ENCODE measurements around the gene GNAT1. TPM values are rescaled to one million over a fixed set of nuclear protein-coding genes. Genes with fewer than 3 reads are reported as not detected.
A peak's percentile ranks its signal among the peaks of the same experiment; 100 is the strongest.

The GNAT1 gene
- total RNA-seq, 1 donor from 2014 or later = 4.7 TPM

DNA sequence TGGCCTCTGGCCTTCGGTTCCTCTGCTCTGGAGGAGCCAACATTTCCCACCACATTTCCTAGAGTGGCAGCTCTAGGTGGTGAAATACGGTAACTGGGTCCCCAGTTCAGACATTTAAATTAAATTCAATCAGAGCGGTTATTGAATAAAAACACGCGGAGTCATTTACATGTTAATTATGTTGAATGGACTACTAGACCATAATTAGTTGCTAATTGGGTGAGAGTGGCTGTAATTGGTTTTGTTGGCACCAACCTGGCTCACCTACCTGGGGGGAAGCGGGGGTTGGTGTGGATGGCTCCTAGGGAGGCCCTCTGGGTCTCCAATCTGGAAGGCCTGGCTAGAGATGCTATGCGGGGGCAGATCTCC is 23.6 kb upstream of the GNAT1 start:
- H3K27ac ChIP-seq = peak overlapping the region; percentile 76 to 88
- no peak for DNase-seq (ENCODE audit: low spot score in 2 of 2)
- H3K36me3 ChIP-seq = no peaks in the 10 kb centered on the region
- intact Hi-C loops (cut with DNase I) = no loop called here
- no peaks in the 10 kb centered on the region for H3K9me3 ChIP-seq
- no peak overlapping the region for H3K4me3 ChIP-seq
- TF ChIP-seq, protein P1, sequence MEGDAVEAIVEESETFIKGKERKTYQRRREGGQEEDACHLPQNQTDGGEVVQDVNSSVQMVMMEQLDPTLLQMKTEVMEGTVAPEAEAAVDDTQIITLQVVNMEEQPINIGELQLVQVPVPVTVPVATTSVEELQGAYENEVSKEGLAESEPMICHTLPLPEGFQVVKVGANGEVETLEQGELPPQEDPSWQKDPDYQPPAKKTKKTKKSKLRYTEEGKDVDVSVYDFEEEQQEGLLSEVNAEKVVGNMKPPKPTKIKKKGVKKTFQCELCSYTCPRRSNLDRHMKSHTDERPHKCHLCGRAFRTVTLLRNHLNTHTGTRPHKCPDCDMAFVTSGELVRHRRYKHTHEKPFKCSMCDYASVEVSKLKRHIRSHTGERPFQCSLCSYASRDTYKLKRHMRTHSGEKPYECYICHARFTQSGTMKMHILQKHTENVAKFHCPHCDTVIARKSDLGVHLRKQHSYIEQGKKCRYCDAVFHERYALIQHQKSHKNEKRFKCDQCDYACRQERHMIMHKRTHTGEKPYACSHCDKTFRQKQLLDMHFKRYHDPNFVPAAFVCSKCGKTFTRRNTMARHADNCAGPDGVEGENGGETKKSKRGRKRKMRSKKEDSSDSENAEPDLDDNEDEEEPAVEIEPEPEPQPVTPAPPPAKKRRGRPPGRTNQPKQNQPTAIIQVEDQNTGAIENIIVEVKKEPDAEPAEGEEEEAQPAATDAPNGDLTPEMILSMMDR (IDR thresholded peaks at IDR 0.05) = no peak
- peaks cover 29 to 64% of the 10 kb centered on the region in 2 donors for H3K4me1 ChIP-seq
- no peaks in the 10 kb centered on the region for H3K27me3 ChIP-seq

DNA sequence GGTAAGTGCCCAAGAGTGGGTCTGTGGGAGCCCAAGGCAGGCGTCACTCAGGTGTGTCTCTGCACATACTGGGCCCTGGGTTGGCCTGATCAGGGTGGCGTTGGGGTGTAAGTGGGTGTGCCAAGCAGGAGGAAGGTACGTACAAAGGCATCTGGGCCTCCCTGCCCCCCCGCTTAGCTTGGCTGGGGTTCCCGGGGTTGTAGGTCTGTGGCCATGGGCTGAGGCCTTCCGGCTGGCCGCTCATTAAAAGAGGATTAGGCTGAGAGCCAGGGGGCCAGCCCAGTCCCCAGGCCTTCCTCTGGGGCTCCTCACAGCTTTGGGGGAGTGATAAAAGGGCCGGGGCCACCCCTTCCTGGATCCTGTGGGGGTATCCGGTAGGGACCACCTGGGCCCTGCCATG is 23.0 kb upstream of the GNAT1 start:
- peak overlapping the region; percentile 76 to 88 for H3K27ac ChIP-seq
- H3K4me3 ChIP-seq = no peak overlapping the region
- intact Hi-C loops (cut with DNase I) = no loop called here
- H3K36me3 ChIP-seq = no peaks in the 10 kb centered on the region
- no peaks in the 10 kb centered on the region for H3K27me3 ChIP-seq
- TF ChIP-seq, protein P1 (IDR thresholded peaks at IDR 0.05) = no peak
- no peak for DNase-seq (ENCODE audit: low spot score in 2 of 2)
- H3K9me3 ChIP-seq = no peaks in the 10 kb centered on the region
- peaks cover 23 to 58% of the 10 kb centered on the region in 2 donors for H3K4me1 ChIP-seq

DNA sequence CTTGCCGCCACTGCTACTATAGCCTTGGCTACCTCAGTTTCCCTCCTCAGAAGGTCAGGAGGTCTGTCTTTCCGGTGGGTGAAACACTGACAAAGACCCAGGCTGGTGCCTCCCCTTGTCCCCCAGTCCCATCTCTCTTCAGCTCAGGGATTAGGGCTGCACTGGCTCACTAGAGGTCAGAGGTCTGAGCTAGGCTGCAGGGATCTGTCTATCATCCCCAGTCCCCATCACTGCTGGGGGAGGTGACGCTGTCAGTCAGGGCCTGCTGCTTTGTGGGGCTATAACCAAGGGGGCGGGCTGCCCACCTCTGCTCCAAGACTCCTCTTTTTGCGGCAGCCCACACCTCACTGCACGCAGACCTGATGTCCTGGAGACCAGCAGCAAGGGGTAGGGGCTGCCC is 22.6 kb upstream of the GNAT1 start:
- H3K36me3 ChIP-seq = peaks cover under 1 to 2% of the 10 kb centered on the region in 2 donors
- DNase-seq (ENCODE audit: low spot score in 2 of 2) = no peak
- H3K27me3 ChIP-seq = no peaks in the 10 kb centered on the region
- peak overlapping the region; percentile 76 to 88 for H3K27ac ChIP-seq
- H3K4me1 ChIP-seq = peaks cover 21 to 54% of the 10 kb centered on the region in 2 donors
- intact Hi-C loops (cut with DNase I) = no loop called here
- no peaks in the 10 kb centered on the region for H3K9me3 ChIP-seq
- TF ChIP-seq, protein P1 (IDR thresholded peaks at IDR 0.05) = no peak
- H3K4me3 ChIP-seq = no peak overlapping the region

GRCh38 chr3:50169232-50169832 is 22.1 kb upstream of the GNAT1 start:
- Histone ChIP-seq H3K4me1 (peaks cover 20 to 50% of the 10 kb centered on the region in 2 donors), H3K9me3 (no peaks in the 10 kb centered on the region), H3K27me3 (no peaks in the 10 kb centered on the region), H3K4me3 (no peak overlapping the region), H3K36me3 (peaks cover 6 to 7% of the 10 kb centered on the region in 2 donors), H3K27ac (peak overlapping the region; percentile 15 to 76)
- no peak for DNase-seq (ENCODE audit: low spot score in 2 of 2)
- intact Hi-C loops (cut with DNase I) = no loop called here
- TF ChIP-seq, protein P1 (IDR thresholded peaks at IDR 0.05) = no peak

DNA sequence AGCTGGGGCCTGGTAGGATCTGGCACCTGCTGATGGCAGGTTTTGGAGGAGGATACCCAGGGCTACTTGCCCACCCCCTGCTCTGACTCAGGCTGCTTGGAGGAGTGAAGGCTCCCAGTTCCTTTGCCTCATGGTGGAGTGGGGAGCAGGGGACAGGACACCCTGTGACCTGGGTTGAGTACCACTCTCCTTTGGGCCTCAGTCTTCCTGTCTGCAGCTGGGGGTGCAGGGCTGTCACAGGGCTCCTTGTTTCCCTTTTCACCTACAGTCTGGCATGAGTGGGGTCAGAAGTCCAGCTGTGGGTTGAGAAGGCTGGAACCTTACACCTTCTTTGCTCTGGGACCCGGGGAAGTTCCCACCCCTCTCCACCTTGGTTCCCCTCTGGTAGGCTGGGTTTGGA is 21.6 kb upstream of the GNAT1 start:
- Histone ChIP-seq H3K27ac (peak overlapping the region; percentile 15 to 76), H3K27me3 (no peaks in the 10 kb centered on the region), H3K4me3 (no peak overlapping the region), H3K4me1 (peaks cover 15 to 44% of the 10 kb centered on the region in 2 donors), H3K9me3 (no peaks in the 10 kb centered on the region), H3K36me3 (peaks cover 7 to 13% of the 10 kb centered on the region in 2 donors)
- intact Hi-C loops (cut with DNase I) = loop anchor here (2.0 kb wide), 1 partner anchor 13 kb away; no protein-coding TSS in a partner anchor
- DNase-seq (ENCODE audit: low spot score in 2 of 2) = no peak
- TF ChIP-seq, protein P1 (IDR thresholded peaks at IDR 0.05) = no peak

Measured in ascending aorta (tissue), 2 donors.